HG03064 (cell line): ENCODE results near the gene IFITM5.

Experiments used
- ATAC-seq: cut with Tn5 transposase; IDR thresholded peaks from one replicate; pipeline ENCODE4 v1.9.1; 2021; ENCODE audit warnings: low read depth; ENCODE audit not compliant: unreplicated experiment

The IFITM5 gene

GRCh38 chr11:297586-298405 is 1.5 kb downstream of the IFITM5 start:
- ATAC-seq: no peak

- no peak for ATAC-seq
These were observed 2.2 kb downstream of the IFITM5 start for GRCh38 chr11:297051-297585.

- ATAC-seq: no peak
These were observed 2.9 kb downstream of the IFITM5 start for GRCh38 chr11:296171-297050.

- no peak for ATAC-seq
These were observed 3.8 kb downstream of the IFITM5 start for GRCh38 chr11:295351-296170.

- ATAC-seq: no peak
These were observed 4.5 kb downstream of the IFITM5 start for GRCh38 chr11:294780-295179.

- no peak for ATAC-seq
These were observed 5.3 kb downstream of the IFITM5 start for GRCh38 chr11:293852-294661.

GRCh38 chr11:293271-293851 is 6.0 kb downstream of the IFITM5 start:
- ATAC-seq: no peak

GRCh38 chr11:292211-293121 is 6.9 kb downstream of the IFITM5 start:
- no peak for ATAC-seq

GRCh38 chr11:291281-292210 is 7.8 kb downstream of the IFITM5 start:
- ATAC-seq: no peak

GRCh38 chr11:290621-291231 is 8.6 kb downstream of the IFITM5 start:
- ATAC-seq: no peak

- ATAC-seq: no peak
These were observed 9.4 kb downstream of the IFITM5 start for GRCh38 chr11:289712-290620.

- no peak for ATAC-seq
These were observed 10.0 kb downstream of the IFITM5 start for GRCh38 chr11:289398-289711.

- peak; percentile 76 for ATAC-seq
These were observed 10.6 kb downstream of the IFITM5 start, which contains the start of gene PGGHG for GRCh38 chr11:288478-289397. Gene PGGHG, plus strand, starts transcription at chr11:289126. Its CDS starts 691 bp downstream, at chr11:289817.

- ATAC-seq: no peak
These were observed 11.4 kb downstream of the IFITM5 start for GRCh38 chr11:287821-288477.
